NCI-H2227 (cell line): ENCODE results near the gene VSNL1.
"Not testable (repeated sequence)": the region's sequence is repeated elsewhere in the genome, so short reads cannot be mapped to it uniquely, and the experiment has no call there.

Source experiments
- DNase-seq: peaks from one replicate; lab custom pipeline; 2025; ENCODE audit not compliant: unreplicated experiment; lab: John Stamatoyannopoulos, UW

VSNL1 gene

GRCh38 chr2:17541531-17541950, 1.0 kb downstream of the VSNL1 start:
- DNase-seq = no peak

GRCh38 chr2:17542471-17542870, 2.0 kb downstream of the VSNL1 start:
- no peak for DNase-seq

- DNase-seq = no peak
Observed at GRCh38 chr2:17543131-17543660, 2.7 kb downstream of the VSNL1 start.

GRCh38 chr2:17543848-17544247, 3.4 kb downstream of the VSNL1 start:
- DNase-seq = no peak

- no peak for DNase-seq
Observed at GRCh38 chr2:17544256-17544655, 3.8 kb downstream of the VSNL1 start.

GRCh38 chr2:17545680-17546613, 5.5 kb downstream of the VSNL1 start:
- no peak for DNase-seq

GRCh38 chr2:17547237-17547636, 6.7 kb downstream of the VSNL1 start:
- no peak for DNase-seq

GRCh38 chr2:17547737-17548136, 7.2 kb downstream of the VSNL1 start:
- no peak for DNase-seq

GRCh38 chr2:17550907-17551306, 10.4 kb downstream of the VSNL1 start:
- DNase-seq = no peak

- no peak for DNase-seq
Observed at GRCh38 chr2:17555150-17555549, 14.7 kb downstream of the VSNL1 start.

GRCh38 chr2:17557596-17557995, 17.1 kb downstream of the VSNL1 start:
- DNase-seq = no peak

- no peak for DNase-seq
Observed at GRCh38 chr2:17558053-17558452, 17.6 kb downstream of the VSNL1 start.

- DNase-seq = no peak
Observed at GRCh38 chr2:17558878-17559277, 18.4 kb downstream of the VSNL1 start.

GRCh38 chr2:17565726-17566125, 25.2 kb downstream of the VSNL1 start:
- not testable (repeated sequence) for DNase-seq

- DNase-seq = no peak
Observed at GRCh38 chr2:17571681-17572080, 31.2 kb downstream of the VSNL1 start.

GRCh38 chr2:17573085-17573803, 32.7 kb downstream of the VSNL1 start:
- no peak for DNase-seq

GRCh38 chr2:17573804-17574175, 33.3 kb downstream of the VSNL1 start:
- no peak for DNase-seq

GRCh38 chr2:17574406-17575073, 34.0 kb downstream of the VSNL1 start:
- DNase-seq = no peak

GRCh38 chr2:17576802-17577201, 36.3 kb downstream of the VSNL1 start:
- no peak for DNase-seq

GRCh38 chr2:17578466-17578928, 38.0 kb downstream of the VSNL1 start:
- DNase-seq = no peak

- no peak for DNase-seq
Observed at GRCh38 chr2:17579605-17580318, 39.3 kb downstream of the VSNL1 start.
